GOT3 (cell line): ENCODE measurements around the gene LMBRD2.
"Not testable (repeated sequence)": the region's sequence is repeated elsewhere in the genome, so short reads cannot be mapped to it uniquely, and the experiment has no call there.

Experiments used
- DNase-seq: peaks from one replicate; lab custom pipeline; 2025; ENCODE audit warnings: mixed read lengths; lab: John Stamatoyannopoulos, UW

The LMBRD2 gene

GRCh38 chr5:36151434-36152323 lies at the start of gene LMBRD2, which contains the start of gene SKP2:
LMBRD2 (minus strand) TSS chr5:36151887; CDS start chr5:36143349, 8,538 bp downstream.
SKP2 (plus strand) TSS chr5:36152111; CDS start chr5:36152263, 152 bp downstream.
- DNase-seq = peak; percentile 81

GRCh38 chr5:36200513-36200912 lies 48.8 kb upstream of the LMBRD2 start:
- DNase-seq = no peak

DNA sequence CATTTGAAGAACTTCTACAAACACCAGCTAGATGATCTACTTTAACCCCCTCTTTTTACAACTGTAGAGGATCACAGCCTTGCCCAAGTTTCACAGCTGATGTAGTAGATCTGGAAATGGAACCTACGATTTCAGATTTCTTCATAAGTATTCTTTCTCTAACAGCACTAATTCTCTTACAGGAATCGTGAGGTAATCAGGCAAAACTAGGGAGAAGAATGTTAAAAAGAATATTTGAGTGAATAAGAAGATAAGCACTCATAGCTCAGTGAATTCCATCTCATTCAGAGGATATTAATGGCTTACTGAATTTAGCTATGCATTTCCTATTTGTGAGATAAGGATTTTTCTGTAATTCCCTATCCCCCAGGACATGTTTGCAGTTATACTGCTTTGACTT lies 47.9 kb upstream of the LMBRD2 start:
- no peak for DNase-seq

DNA sequence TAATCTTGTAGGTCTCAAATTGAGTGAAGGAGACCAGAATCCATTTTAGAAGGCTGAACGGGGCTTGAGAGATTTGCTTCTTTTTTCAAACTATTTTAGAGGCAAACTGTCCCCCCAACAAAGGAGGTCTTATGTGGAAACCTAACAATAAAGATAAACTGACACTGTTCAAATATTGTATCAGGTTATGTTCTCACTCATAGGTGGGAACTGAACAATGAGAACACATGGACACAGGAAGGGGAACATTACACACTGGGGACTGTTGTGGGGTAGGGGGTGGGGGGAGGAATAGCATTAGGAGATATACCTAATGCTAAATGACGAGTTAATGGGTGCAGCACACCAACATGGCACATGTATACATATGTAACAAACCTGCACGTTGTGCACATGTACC lies 47.1 kb upstream of the LMBRD2 start:
- DNase-seq = not testable (repeated sequence)

DNA sequence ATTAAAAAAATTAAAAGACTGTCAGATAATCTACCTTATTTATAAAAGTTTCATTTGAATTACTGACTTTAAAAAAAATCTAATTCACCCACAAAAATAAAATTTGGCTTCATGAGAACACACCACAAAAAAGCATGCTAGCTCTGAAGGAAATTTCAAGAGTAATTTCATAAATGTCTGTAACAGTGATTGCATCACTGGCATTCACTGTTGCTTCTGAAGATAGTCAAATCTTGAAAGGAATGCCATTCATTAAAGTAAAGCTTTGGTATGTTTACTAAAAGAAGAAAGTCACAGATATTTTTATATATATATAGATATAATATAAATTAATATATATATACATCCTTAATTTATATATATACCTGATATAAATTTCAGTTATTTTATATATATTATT lies 46.6 kb upstream of the LMBRD2 start:
- DNase-seq = no peak

DNA sequence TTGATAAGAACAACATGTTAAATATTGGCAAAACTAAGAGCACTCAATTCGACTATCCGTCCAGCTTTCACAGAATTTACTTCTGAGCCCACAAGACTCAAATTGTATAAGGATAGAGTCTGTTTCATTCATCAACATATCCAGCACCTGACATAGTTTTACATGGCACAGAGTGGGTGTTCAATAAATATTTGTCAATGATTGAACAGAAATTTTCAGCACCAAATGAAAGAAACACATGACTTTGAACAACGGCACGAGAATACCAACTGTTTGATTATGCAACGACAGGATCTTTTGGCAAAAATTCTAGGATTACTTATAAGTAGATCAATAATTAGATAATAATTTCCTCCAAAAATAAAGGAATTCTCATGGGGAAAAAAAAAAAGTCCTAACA lies 42.1 kb upstream of the LMBRD2 start:
- no peak for DNase-seq

GRCh38 chr5:36184408-36184807 lies 32.7 kb upstream of the LMBRD2 start:
- DNase-seq = not testable (repeated sequence)

GRCh38 chr5:36181774-36182173 lies 30.1 kb upstream of the LMBRD2 start:
- no peak for DNase-seq

GRCh38 chr5:36180556-36181350 lies 29.1 kb upstream of the LMBRD2 start:
- no peak for DNase-seq

DNA sequence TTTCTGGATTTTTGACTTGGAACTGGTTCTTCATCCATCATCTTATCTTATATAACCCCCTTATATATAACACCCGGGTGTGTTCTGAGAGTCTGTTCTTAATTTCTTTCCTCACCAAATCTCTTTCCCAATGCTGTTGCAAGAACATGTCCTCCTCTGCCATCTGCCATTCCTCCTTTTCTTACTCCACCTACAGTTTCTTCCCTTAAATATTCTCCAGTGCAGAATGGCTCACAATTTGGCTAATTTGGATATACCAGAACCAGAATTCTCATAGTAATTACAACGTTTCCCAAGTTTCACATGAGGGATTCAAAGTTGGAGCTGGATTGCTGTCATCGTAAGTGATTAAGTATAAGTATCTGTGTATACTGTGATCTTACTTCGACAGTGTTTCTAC lies 28.3 kb upstream of the LMBRD2 start:
- no peak for DNase-seq

GRCh38 chr5:36178524-36178890 lies 26.8 kb upstream of the LMBRD2 start:
- no peak for DNase-seq

- no peak for DNase-seq
Observed at GRCh38 chr5:36177715-36178523, 26.2 kb upstream of the LMBRD2 start.

- no peak for DNase-seq
Observed at GRCh38 chr5:36177154-36177553, 25.5 kb upstream of the LMBRD2 start.

DNA sequence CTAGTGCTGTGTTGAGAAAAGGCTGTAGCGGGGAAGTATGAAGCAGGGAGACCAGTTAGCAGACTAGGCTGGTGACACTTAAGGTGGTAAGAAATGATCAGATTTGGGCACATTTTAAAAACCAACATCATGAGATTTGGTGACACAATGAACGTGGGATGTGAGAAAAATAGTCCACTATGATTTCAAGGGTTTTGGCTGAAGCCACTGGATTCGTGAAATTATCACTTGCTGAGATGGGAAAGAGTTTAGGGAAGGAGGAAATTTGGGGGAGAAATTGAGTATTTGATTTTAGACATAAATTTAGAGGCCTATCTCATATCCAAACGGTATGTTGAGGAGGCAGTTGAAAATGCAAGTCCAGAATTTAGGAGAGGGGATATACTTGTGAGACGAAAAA lies 23.4 kb upstream of the LMBRD2 start:
- no peak for DNase-seq

DNA sequence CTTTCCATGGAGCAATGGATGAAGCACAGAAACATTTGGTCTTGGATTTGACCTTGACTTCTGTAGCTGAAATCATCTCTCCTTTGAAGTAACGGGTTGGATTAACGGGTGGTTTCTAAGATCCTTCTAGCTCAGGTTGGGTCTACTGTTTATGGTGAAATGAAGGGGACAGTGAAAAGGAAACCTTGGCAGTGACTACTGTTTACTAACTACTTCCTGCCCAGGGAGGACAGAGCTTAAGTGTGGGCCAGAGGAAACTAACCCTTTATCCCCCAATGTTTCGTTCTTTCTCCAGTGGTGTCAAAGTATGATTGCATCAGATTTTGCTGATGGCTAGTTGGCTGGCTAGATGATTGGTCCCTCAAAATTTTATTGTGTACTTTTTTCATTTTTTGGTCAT lies 22.4 kb upstream of the LMBRD2 start:
- DNase-seq = no peak

DNA sequence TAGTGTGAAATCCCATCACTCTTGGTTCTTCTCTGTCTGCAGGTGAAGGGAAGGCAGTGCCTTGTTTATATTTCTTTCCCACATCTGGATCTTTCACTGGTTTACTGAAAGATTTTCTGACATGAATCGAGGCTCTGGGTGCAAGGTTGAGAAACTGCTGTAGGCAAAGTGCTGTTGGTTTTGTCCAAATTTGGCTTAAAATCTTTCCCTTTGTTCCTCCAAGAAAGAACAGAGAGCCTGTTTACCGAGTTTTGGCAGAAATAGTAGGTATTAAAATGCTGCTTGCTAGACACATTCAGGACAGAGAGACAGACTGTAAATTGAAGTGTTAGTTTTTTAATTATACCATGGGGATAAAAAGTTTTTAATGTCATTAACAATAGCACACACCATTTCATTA lies 21.7 kb upstream of the LMBRD2 start:
- DNase-seq = no peak

DNA sequence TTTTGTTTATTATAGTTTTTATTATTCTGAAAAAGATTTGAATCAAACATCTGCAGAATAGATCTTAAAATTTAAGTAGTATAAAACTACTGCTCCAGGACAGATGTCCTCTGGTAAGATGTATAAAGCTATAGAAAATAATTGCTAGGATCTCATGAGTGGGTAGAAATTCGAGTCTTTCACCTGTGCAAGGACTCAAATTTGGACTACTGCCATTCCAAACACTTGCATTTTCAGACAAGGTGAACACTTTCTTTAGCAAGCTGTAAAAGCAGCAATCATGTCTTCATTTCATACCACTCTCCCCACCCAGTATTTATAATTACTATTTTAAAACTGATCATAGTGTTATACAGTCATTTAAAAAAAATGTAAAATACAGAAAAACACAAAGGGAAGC lies 20.9 kb upstream of the LMBRD2 start:
- no peak for DNase-seq

- DNase-seq = no peak
Observed at GRCh38 chr5:36170832-36171424, 19.2 kb upstream of the LMBRD2 start.

- DNase-seq = no peak
Observed at GRCh38 chr5:36168737-36169136, 17.1 kb upstream of the LMBRD2 start.

GRCh38 chr5:36164461-36164860 lies 12.8 kb upstream of the LMBRD2 start:
- no peak for DNase-seq

DNA sequence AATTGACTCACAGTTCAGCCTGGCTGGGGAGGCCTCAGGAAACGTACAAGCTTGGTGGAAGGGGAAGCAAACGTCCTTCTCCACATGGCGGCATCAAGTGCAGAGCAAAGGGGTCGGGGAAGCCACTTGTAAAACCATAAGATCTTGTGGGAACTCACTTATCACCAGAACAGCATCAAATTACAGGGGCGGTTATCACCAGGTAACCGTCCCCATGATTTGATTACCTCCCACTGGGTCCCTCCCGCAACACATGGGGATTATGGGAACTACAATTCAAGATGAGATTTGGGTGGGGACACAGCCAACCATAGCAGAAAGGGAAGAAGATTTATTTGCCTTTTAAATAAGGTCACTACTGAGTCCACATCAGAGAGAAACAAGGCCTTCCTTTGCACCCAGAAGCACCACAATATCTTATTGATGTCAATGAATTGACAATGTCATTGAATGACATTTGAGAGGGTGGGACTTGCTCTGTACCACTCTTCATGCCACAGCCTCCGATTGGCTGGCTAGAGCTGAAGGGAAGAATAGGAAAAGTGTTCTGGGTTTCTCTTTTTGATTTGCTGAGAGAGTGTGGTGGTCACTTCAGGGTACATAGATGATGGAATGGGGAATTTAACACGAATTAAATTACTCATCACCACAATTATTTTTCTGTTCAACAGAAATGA lies 11.3 kb upstream of the LMBRD2 start:
- DNase-seq = no peak
